T1000 (cell line): ENCODE data around the gene CHST15.

Source experiments
- DNase-seq: peaks from one replicate; lab custom pipeline; 2025; ENCODE audit warnings: mixed read lengths; lab: John Stamatoyannopoulos, UW

The CHST15 gene

DNA sequence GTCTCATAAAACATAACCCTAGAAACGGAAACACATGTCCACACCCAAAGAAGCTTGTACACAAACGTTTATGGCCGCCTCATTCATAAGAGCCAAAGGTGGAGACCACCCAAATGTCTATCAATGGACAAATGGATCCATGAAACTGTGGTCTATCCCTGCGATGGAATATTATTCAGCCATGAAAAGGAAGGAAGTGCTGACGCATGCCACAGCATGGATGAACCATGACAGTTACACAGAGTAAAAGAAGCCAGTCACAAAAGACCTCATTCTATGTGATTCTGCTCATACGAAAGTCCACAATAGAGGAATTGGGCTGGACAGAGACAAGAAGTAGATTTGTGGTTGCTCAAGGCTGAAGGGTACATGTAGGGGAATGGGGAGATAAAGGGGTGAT, 10.8 kb downstream of the CHST15 start:
- no peak for DNase-seq

DNA sequence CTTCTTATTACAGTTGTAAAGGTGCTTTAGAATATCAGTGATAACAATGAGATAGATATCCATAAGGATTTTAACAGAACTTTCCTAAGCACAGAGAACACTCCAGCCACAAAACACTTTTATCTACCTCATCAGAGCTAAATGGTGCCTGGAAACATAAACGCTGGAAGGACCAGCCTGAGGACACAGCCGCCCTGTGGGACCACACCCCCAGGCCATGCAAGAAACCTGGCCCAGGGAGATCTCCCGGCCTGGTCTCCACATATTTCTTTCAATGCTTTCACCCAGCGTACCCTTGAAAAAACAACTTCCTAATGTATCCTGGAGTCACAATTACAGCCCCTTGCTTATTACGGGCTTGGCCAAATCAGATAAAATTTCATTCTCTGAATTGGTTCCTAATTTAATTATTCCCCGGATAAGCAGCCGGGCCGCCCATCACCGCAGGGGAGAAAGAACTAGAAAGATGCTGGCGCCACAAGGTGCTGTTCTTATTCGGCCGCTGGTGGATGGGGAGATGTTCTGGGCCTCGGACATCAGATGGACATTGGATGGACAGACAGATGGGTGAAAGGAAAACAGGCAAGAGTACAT, 11.8 kb downstream of the CHST15 start:
- DNase-seq = no peak

DNA sequence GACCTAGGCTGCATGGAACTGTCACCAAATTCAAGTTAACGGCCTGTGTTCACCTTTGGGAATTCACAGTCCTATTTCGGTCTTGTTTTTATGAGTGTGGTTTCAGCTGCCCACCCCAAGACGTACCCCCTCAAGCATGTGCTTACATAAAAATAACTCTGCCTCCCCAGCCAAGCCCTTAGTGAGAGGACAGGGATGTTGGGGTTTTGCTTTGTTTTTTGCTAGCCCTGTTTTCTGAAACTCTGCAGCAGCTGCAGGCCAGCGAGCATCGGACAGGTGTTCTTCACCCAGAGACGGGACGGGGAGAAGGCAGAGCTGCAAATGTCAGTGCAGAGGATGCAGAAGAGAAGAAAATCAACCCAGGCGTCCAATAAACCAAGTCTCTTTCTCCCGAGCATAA, 13.5 kb downstream of the CHST15 start:
- DNase-seq = no peak

DNA sequence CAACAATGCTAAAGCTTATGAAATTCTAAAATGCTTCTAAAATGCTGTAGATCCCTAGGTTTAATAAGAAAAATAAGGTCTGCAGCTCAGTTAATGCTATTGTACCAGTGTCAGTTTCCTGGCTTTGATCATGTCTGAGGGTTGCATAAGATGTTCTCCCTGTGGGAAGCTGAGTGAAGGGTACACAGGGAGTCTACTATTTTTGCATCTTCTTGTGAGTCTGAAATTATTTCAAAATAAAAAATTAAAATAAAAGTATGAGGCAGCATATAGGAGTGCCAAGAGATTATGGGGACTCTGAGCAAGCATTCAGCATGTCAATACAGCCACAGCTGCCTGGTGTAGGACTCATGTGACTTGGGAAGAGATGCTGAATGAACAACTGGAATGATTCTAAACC, 14.7 kb downstream of the CHST15 start:
- no peak for DNase-seq

DNA sequence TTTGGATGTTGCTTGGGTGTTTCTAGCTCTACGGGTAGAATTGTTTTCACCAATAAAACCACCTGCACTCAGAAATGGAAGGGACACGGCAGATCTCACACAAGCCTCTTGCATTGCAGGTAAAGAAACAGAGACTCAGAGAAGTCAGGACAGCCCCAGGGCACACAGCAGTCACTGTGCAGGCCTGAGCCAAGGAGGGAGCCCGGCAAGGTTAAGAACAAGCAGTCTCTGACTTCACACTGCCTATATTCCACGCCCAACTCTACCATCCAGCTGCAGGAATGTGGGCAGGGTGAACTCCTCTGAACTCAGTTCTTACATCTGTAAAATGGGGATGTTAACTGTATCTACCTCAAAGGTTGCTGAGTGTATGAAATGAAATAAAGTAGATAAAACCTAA, 15.4 kb downstream of the CHST15 start:
- DNase-seq = no peak

DNA sequence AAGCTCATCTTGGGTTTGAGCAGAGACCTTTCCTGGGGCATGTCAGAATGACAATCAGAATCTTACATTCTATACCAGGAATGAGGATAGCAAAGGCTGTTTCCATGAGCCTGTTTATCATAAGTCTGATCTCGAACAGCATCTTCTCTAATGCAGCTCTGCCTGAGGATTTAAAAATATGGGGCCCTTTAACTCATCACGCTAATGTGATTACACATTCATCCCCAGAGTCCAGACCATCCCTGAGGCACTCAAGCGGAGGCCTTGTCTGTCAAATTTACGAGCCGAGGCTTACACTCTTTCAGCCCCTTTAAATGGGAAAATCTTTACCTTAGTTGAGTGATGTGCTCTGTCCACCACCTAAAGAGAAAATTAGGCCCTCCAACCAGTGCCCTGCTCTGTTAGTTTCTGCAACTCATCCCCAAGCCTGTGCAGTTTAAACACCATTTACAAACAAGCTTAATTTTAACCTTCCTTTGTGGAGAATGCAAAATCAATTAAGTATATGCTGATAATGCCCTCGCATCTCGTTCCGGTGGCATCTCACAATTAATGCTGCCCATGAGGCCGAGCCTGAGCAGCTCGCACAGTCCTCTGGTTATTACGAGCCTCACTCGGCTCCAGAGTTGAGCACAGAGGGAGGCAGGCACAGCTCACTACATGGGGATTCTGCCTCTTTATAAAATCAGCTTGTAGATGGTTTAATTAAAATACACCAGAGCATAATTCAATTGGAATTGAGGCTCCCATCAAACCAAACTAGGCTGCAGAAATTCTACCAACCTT, 16.0 kb downstream of the CHST15 start:
- no peak for DNase-seq

DNA sequence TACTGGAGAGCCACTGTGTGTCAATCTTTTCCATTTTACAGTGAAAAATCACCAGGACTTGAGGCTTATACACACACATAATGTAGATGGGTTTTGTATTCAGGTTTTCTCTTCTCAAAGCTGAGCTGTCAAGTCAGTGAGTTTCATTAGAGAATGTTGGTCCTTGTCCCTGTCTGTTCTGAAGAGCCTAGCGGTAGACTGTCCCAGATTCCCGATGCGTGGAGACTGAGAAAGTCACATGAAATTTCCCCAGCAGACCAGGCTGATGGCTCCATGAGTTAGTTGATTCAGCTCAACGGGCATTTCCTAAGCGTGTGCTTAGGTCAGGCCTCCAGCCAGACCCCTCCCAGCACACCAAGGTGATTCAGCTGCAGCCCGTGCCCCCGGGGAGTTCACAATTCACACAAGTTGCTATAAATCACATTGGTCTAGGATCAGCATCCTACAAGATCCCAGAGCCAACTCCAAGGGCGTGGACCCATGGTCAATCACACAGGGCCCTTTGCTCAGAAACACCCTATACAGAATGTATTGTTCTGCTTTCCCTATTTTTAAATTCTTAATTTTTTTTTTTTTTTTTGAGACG, 17.2 kb downstream of the CHST15 start:
- DNase-seq = no peak

DNA sequence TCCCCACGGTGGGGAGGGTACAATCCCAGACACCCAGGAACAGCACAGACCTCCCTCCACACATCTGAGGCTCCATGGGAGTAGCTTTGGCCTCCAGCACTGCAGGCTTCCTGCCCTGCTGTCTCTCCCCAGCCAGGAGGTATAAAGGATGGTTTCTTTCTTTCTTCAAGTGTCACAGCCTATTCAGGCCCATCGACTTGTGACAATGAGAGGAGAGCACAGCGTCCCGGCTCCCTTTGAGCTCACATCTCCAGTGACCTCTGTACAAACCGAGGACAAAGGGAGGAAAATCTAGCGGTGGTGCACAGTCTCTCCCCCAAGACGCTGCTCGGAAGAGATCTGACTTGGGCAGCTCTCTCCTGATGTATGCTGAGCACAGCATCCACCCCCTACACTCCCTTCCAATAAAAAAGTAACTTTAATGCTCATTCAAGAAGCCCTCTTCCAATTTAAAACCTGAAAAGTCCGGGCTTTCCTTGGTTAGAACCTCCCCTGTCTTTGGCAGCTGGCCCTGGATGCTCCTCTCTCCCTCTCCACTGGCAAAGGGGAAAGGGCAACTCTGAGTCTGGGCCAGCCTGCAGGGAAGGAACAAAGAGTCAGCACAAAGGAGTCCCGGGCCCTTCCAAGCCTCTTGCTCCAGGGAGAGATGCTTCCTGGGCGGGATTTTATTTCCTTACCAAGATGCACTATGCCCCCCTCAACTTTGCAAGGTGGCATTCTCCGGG, 18.0 kb downstream of the CHST15 start:
- DNase-seq = no peak

DNA sequence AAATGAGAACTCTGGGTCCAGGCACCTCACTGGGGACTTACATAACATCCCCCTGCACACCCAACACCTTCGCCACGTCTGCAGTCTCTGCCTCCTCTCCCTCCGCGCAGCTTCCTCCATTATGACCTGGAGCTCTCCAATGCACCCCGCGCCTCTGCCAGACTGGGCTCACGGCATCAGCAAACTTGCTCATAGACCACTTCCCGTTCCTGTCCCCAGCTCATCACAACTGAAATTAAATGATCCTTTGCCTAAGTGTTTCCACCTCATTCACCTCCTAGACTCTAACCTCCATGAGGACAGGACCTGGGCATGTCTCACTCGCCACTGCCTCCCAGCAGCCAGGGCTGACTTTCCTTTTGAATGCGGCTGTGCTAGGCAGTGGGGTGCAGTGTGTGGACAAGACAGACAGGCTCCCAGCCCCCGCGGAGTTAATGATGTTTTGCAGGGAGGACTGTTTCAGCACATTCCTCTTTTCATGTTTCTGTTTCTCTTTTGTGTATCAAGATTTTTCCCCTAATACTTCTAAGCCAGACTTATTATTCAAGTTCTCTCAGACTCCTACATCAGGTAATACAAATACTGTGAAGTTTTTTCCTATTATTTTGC, 18.8 kb downstream of the CHST15 start:
- DNase-seq = no peak

DNA sequence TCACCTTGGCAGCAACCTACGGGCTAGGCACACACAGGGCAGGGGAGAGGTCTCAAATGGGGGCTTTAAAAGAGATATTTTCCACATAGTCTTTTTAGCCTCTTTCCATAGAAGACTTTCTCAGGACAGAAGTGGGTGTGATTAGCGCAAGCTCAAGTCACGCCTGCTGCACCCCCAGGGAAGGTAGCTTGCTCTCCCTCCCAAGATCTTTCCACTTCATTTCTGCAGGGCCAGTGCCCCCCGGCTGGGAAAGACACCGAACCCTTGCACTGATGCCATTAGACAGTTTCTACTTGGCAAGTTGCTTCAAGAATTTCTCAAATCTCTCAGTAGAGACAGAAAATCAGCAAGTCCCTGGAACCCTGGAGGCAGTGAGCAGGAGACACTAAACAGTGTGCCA, 19.4 kb downstream of the CHST15 start:
- DNase-seq = no peak

DNA sequence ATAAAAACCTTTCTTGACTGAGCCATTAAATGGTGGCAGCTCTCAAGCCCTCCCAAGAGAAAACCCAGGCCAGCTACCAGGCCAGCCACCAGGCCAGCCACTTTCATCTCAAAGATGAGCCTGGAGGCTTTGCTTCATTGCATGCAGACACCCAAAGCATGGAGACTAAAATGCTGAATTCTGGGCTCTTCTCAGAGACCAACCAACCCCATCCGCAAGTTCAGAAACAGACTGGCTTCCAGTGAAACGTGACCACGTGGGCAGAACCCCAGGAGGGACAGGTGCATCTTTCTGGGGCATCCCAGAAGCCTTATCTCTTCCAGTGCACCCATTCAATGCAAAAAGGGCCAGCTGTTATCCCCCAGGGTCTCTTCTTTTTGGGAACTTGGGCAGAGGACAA, 20.9 kb downstream of the CHST15 start:
- DNase-seq = no peak

DNA sequence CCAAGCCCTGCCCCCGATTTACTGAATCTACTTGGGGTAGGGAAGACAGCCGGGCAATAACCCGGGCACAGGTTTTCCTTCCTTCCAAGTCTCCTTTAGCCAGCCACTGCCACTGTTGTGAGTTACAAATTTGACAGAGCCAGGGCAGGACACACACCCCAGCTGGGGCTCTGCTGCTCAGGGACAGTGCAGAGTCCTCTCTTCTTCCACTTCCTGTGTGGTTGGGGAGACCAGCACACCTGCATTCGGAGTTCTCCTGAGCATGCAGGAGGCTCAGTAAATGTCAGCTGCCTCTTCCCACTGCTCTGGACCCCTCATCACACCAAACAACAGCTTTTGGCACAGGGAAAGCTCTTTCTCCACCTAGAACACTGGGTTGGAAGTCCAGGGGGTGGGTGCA, 21.3 kb downstream of the CHST15 start:
- no peak for DNase-seq

DNA sequence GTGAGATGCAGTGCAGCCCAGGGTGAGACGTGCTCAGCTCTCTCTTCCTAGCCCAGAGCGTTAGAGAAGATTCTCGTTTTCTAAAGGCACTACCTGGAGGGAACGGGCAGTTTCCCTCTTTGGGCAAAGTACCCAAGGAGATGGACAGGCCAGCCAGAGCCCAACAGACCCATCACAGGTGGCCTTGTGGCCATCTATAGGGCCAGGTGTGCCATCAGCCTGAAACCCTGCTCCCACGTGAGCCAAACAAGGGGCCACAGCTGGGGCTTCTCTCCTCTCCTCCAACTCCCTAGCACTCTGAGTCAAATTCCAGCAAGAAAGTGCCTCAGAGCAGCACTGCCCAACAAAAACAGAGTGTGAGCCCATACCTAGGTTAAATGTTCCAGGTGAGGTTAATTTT, 22.3 kb downstream of the CHST15 start:
- DNase-seq = no peak

DNA sequence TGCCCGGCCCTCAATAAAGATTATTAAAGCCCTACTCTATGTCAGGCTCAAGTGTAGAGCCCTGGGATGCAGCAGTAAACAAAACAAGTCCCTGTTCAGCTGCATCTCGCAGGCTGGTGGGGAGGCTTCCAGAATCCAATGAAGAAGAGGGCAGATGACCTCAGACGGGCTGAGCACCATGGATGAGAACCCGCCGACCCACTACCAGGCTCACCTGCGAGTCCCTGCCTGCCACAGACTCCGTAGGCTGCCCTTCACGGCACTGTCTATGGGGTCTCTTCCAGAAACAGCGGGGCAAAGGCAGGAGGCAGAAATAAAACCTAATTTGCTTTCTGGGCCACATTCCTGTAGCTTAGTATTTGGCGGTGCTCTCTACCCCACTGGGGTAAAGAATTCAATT, 22.7 kb downstream of the CHST15 start:
- no peak for DNase-seq

DNA sequence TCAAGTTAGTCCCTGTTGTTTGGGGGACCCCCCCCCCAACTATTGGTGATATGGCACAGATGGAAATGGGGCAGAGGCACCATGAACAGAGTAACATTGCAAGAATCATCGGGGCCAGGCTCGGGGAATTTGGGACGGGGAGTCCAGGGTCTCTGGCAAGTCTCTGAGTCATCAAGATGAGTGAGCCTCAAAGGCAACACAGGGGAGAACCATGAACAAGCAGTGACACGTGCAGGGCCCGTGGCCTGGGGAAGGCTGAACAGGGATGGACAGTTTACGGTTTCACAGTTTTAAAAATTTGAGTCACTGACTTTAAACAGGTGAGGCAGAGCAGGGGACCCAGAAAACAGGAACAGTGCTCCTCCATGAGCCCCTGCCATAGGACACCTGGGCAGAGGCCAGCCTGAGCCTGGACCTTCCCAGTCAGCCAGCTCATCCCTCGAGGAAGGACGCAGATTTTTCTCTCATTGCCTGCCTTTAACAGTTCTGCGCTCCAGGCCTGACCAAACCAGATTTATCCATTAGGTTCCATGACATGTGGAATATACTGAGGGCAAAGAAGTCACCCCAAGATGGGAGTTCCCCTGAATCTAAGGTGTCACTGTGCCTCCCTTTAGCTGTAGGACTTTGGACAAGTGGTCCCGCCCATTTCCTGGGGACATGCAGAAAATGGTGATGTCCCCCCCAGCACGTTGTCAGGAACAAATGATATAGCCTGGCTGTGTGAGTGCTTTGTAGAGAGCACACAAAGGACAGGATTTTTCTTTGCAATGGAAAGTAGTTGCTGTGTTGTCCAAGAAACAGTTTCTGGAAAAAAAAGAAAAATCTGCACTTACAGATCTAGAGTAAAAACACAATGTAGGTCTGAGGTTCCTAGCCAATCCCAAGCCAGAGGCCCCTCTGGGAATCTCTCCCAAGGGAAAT, 23.8 kb downstream of the CHST15 start:
- no peak for DNase-seq

DNA sequence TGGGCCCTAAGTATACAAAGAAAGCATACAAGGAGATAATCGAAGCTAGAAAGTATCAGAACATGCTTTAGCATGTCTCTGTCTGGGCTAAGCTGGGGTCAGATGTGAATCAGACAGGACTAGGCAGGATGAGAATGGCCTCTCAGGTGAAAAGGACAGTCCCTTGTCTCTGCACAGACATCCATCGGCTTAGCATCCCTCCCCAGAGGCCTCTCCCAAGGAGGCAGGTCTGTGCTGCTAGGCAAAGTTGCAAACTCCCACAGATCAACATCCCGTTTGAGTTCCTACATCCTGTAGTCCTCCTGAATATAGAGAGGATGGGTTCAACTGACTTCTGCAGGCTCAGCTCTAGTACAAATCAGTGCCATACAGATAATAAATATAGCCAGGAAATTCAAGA, 24.5 kb downstream of the CHST15 start:
- no peak for DNase-seq

DNA sequence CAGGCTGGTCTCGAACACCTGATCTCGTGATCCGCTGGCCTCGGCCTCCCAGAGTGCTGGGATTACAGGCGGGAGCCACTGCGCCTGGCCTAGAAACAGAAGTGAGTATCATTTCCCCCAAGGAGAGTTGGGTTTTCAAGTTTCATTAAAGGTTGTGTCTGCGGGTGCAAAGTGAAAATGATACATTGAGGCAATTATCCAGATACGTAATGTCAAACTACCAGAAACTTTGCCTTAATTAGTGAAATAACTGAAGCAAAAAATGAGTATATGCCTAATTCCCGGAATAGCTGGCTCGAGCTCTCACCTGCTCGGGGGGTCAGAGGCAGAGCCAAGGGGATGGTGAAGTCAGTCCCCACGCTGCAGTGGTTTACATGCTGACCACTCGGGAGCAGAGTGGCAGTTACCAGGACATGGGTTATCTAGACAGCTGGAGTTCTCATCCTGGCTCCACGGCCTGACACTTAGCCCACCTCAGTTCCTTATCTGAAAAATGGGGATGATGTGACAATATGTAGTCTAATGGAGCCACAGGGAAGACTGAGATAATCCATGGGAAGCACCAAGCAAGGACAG, 25.5 kb downstream of the CHST15 start:
- no peak for DNase-seq

DNA sequence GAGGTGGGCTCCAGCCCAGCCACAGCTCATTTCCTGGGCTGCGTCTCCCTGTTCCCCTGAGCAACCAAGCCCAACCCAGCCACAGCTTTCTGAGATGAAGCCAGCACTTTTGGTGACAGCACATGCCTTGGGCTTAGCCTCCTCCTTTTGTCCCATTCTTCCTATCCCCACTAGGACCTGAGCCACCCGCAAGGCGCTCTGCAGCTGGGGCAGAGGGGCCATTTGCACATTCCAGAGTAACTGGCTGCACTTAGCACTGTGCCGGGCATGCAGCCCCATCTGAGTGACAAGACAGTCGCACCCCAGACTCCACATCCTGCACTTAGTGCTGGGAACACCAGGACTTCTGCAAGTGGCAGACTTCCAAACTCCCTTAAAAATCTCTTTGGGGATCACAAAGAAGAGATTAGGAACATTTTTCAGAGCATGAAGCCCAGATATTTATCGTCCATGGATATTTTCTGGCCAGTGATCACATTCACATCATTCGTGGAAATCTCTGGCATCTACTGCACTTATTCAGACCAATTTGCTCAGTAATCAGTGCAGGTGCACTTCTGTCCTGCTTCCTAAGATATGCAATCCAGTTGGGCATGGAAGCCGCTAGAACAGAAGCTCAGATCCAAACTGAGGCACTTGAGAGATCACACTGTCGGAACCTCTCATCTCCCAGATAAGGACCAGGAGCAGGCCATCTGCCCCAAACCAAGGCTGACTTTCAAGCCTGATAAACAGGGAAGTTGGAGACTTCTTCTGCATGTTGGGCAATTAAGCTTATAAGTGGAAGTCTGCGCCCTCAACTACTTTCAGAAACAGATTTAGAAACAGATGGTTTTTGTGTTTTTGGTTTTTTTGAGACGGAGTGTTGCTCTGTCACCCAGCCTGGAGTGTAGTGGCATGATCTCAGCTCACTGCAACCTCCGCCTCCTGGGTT, 26.4 kb downstream of the CHST15 start:
- DNase-seq = no peak

DNA sequence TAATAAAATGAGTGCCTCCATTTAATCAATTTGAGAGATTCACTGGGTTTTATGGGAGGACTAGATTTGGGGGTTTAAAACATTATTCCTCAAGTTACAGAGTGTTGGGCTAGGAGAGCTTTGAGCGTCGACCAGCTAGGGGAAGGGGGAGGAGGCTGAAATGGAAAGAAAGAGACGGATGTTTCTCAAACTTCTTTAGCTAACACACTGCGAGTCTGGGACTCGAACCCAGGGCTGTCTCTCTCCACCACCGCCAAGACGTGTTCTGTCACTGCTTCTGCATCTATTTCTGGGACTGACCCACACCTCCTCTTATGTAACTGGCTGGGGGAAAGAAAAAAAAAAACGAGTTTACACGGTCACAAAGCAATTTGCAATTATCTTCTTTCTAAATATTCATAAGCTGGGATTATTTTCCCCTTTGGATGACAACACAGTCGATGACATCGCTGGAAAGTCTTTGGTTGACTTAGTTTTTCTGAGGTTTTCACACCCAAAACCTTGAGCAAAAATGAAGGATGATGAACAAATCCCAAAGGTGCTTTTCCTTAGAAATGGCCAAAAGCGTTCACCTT, 27.2 kb downstream of the CHST15 start:
- no peak for DNase-seq
